GM15510 (cell line): ENCODE data around the gene VPS72.

Experiments used
- POLR2A ChIP-seq: IDR thresholded peaks from 3 replicates; pipeline ENCODE4 v1.6.1; 2011; ENCODE audit warnings: borderline replicate concordance; ENCODE audit not compliant: insufficient read length; ENCODE audit errors: extremely low read depth

VPS72 gene

GRCh38 chr1:151157067-151157531 lies 32.9 kb downstream of the VPS72 start:
- no peak for TF ChIP-seq POLR2A

- peak; percentile 30 for TF ChIP-seq POLR2A
Observed at GRCh38 chr1:151156515-151156819, 33.5 kb downstream of the VPS72 start, which contains the start of gene TNFAIP8L2. TSS of gene TNFAIP8L2 (plus strand) at chr1:151156649. CDS start at chr1:151158698, 2,049 bp downstream.

GRCh38 chr1:151147665-151148064 lies 42.3 kb downstream of the VPS72 start:
- no peak for TF ChIP-seq POLR2A

- TF ChIP-seq POLR2A, result no peak
Observed at GRCh38 chr1:151147132-151147503, 42.9 kb downstream of the VPS72 start.

- TF ChIP-seq POLR2A, result peak; percentile 24
Observed at GRCh38 chr1:151146412-151147131, 43.4 kb downstream of the VPS72 start, which contains the start of gene SEMA6C. TSS of gene SEMA6C (minus strand) at chr1:151146631. CDS start at chr1:151142621, 4,010 bp downstream.

- TF ChIP-seq POLR2A, result no peak
Observed at GRCh38 chr1:151146072-151146411, 44.0 kb downstream of the VPS72 start.

GRCh38 chr1:151145304-151146071 lies 44.5 kb downstream of the VPS72 start:
- no peak for TF ChIP-seq POLR2A

GRCh38 chr1:151144474-151145303 lies 45.3 kb downstream of the VPS72 start:
- no peak for TF ChIP-seq POLR2A

GRCh38 chr1:151143986-151144385 lies 46.0 kb downstream of the VPS72 start:
- no peak for TF ChIP-seq POLR2A

GRCh38 chr1:151143057-151143435 lies 47.0 kb downstream of the VPS72 start:
- TF ChIP-seq POLR2A, result no peak

GRCh38 chr1:151142411-151143056 lies 47.5 kb downstream of the VPS72 start:
- TF ChIP-seq POLR2A, result no peak

GRCh38 chr1:151137789-151138188 lies 52.2 kb downstream of the VPS72 start:
- no peak for TF ChIP-seq POLR2A

- TF ChIP-seq POLR2A, result no peak
Observed at GRCh38 chr1:151135433-151136385, 54.3 kb downstream of the VPS72 start.
